Neural cell (in vitro differentiated cells): ENCODE results near the gene C10orf90. TPM values are rescaled to one million over a fixed set of nuclear protein-coding genes. Genes with fewer than 3 reads are reported as not detected.

Source experiments
- H2AFZ ChIP-seq: fragments of 200-600, 300-800 bp; sonication (generic), shearing (Covaris generic); 2 replicates; pipeline ENCODE4 v1.6.0; 2014; ENCODE audit warnings: low read depth, mild to moderate bottlenecking, antibody characterized with exemption, low read length, moderate library complexity
- H3F3A ChIP-seq: fragments of 200-600 bp; shearing (Covaris generic); 2 replicates; pipeline ENCODE4 v1.6.1; 2016; ENCODE audit warnings: mild to moderate bottlenecking, moderate library complexity, mixed read lengths, antibody characterized with exemption, low read length; ENCODE audit not compliant: insufficient read depth, poor library complexity, severe bottlenecking
- H3K27ac ChIP-seq: fragments of 200-600, 300-800 bp; sonication (generic), shearing (Covaris generic); 2 replicates; pipeline ENCODE4 v1.5.1; 2014; ENCODE audit warnings: mild to moderate bottlenecking, low read length, moderate library complexity
- H3K27me3 ChIP-seq: fragments of 300-800, 200-600 bp; sonication (generic), shearing (Covaris generic); 2 replicates; pipeline ENCODE4 v1.6.0; 2014; ENCODE audit warnings: mild to moderate bottlenecking, low read depth, low read length, moderate library complexity; ENCODE audit not compliant: insufficient read depth
- H3K36me3 ChIP-seq: fragments of 300-800, 200-600 bp; sonication (generic), shearing (Covaris generic); 2 replicates; pipeline ENCODE4 v1.5.1; 2014; ENCODE audit warnings: mild to moderate bottlenecking, antibody characterized with exemption, low read length, moderate library complexity; ENCODE audit not compliant: insufficient read depth
- H3K4me2 ChIP-seq: fragments of 300-800, 200-600 bp; sonication (generic), shearing (Covaris generic); 2 replicates; pipeline ENCODE4 v1.6.0; 2014; ENCODE audit warnings: mild to moderate bottlenecking, low read length
- H3K4me3 ChIP-seq: fragments of 300-800, 200-600 bp; sonication (generic), shearing (Covaris generic); 2 replicates; pipeline ENCODE4 v1.5.1; 2014; ENCODE audit warnings: mild to moderate bottlenecking, low read length, moderate library complexity
- H3K79me2 ChIP-seq: fragments of 200-600 bp; shearing (Covaris generic); replicated peaks from 2 replicates; pipeline ENCODE4 v1.6.0; 2014; ENCODE audit warnings: mild to moderate bottlenecking, low read length, moderate library complexity; ENCODE audit not compliant: insufficient read depth
- H3K9ac ChIP-seq: fragments of 300-800, 200-600 bp; sonication (generic), shearing (Covaris generic); 2 replicates; pipeline ENCODE4 v1.6.1; 2016; ENCODE audit warnings: mild to moderate bottlenecking, low read length, mixed read lengths
- H3K9me2 ChIP-seq: fragments of 200-600 bp; shearing (Covaris generic); 2 replicates; pipeline ENCODE4 v1.6.1; 2016; ENCODE audit warnings: mild to moderate bottlenecking, low read length, mixed read lengths; ENCODE audit not compliant: insufficient read depth
- H3K9me3 ChIP-seq: fragments of 200-600, 300-800 bp; sonication (generic), shearing (Covaris generic); 2 replicates; pipeline ENCODE4 v1.6.1; 2016; ENCODE audit warnings: mild to moderate bottlenecking, mixed run types, low read length, moderate library complexity, mixed read lengths
- H4K20me1 ChIP-seq: fragments of 200-600 bp; shearing (Covaris generic); 2 replicates; pipeline ENCODE4 v1.6.1; 2016; ENCODE audit warnings: mild to moderate bottlenecking, mixed run types; ENCODE audit not compliant: insufficient read depth
- CTCF ChIP-seq: fragments of 450-650 bp; IDR thresholded peaks from 2 replicates; pipeline ENCODE4 v1.5.1; 2014; ENCODE audit warnings: antibody characterized with exemption, mild to moderate bottlenecking, moderate library complexity; ENCODE audit not compliant: poor library complexity, severe bottlenecking
- EP300 ChIP-seq: fragments of 450-650 bp; conservative IDR thresholded peaks from 2 replicates; pipeline ENCODE4 v1.6.1; 2014; ENCODE audit warnings: antibody characterized with exemption, mild to moderate bottlenecking, moderate library complexity; ENCODE audit not compliant: poor library complexity, severe bottlenecking
- EZH2 ChIP-seq: fragments of 200-600, 300-800 bp; shearing (Covaris generic), sonication (generic); IDR thresholded peaks from 2 replicates; pipeline ENCODE4 v1.6.1; 2014; ENCODE audit warnings: antibody characterized with exemption, low read length, borderline replicate concordance, mild to moderate bottlenecking; ENCODE audit not compliant: insufficient read depth, poor library complexity, severe bottlenecking
- MXI1 ChIP-seq: fragments of 450-650 bp; conservative IDR thresholded peaks from 2 replicates; pipeline ENCODE4 v1.6.1; 2014; ENCODE audit warnings: antibody characterized with exemption, mild to moderate bottlenecking; ENCODE audit not compliant: poor library complexity, severe bottlenecking
- POLR2AphosphoS5 ChIP-seq: IDR thresholded peaks from 2 replicates; pipeline ENCODE4 v1.6.1; 2012
- RAD21 ChIP-seq: fragments of 450-650 bp; conservative IDR thresholded peaks from 2 replicates; pipeline ENCODE4 v1.6.1; 2014; ENCODE audit warnings: antibody characterized with exemption, mild to moderate bottlenecking, moderate library complexity
- SMC3 ChIP-seq: fragments of 450-650 bp; conservative IDR thresholded peaks from 2 replicates; pipeline ENCODE4 v1.6.1; 2014; ENCODE audit warnings: antibody characterized with exemption, mild to moderate bottlenecking, moderate library complexity; ENCODE audit not compliant: poor library complexity
- TAF1 ChIP-seq: IDR thresholded peaks from 2 replicates; pipeline ENCODE4 v1.6.1; 2012; ENCODE audit warnings: low read depth
- polyA plus RNA-seq: library from polyadenylated mRNA; depleted of rRNA; stranded (reverse); fragments of >200 nt; gene quantifications from 2 replicates; pipeline ENCODE4 v1.2.3, GENCODE V29; 2014
- TF ChIP-seq, protein P1 (sequence below): IDR thresholded peaks from 2 replicates; pipeline ENCODE4 v1.6.1; 2012; ENCODE audit warnings: borderline replicate concordance

Gene C10orf90
- polyA plus RNA-seq, 1 donor from 2014 or later: not detected

GRCh38 chr10:126408953-126409641 lies 261.4 kb downstream of the C10orf90 start:
- H3K27ac ChIP-seq: no peak overlapping the region
- H4K20me1 ChIP-seq: no peaks in the 10 kb centered on the region
- H3K9me3 ChIP-seq: no peaks in the 10 kb centered on the region
- H3K9me2 ChIP-seq: no peaks in the 10 kb centered on the region
- no peak overlapping the region for H3K4me3 ChIP-seq
- no peaks in the 10 kb centered on the region for H3K79me2 ChIP-seq
- no peak overlapping the region for H3K4me2 ChIP-seq
- no peaks in the 10 kb centered on the region for H3F3A ChIP-seq
- H2AFZ ChIP-seq: no peak overlapping the region
- H3K27me3 ChIP-seq: no peaks in the 10 kb centered on the region
- H3K9ac ChIP-seq: no peak overlapping the region
- TF ChIP-seq TAF1 (no peak), EZH2 (no peak), MXI1 (no peak), CTCF (no peak), POLR2AphosphoS5 (no peak), SMC3 (no peak)
- TF ChIP-seq, protein P1, sequence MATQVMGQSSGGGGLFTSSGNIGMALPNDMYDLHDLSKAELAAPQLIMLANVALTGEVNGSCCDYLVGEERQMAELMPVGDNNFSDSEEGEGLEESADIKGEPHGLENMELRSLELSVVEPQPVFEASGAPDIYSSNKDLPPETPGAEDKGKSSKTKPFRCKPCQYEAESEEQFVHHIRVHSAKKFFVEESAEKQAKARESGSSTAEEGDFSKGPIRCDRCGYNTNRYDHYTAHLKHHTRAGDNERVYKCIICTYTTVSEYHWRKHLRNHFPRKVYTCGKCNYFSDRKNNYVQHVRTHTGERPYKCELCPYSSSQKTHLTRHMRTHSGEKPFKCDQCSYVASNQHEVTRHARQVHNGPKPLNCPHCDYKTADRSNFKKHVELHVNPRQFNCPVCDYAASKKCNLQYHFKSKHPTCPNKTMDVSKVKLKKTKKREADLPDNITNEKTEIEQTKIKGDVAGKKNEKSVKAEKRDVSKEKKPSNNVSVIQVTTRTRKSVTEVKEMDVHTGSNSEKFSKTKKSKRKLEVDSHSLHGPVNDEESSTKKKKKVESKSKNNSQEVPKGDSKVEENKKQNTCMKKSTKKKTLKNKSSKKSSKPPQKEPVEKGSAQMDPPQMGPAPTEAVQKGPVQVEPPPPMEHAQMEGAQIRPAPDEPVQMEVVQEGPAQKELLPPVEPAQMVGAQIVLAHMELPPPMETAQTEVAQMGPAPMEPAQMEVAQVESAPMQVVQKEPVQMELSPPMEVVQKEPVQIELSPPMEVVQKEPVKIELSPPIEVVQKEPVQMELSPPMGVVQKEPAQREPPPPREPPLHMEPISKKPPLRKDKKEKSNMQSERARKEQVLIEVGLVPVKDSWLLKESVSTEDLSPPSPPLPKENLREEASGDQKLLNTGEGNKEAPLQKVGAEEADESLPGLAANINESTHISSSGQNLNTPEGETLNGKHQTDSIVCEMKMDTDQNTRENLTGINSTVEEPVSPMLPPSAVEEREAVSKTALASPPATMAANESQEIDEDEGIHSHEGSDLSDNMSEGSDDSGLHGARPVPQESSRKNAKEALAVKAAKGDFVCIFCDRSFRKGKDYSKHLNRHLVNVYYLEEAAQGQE: no peak
- H3K36me3 ChIP-seq: no peaks in the 10 kb centered on the region

- Histone ChIP-seq H2AFZ (no peak overlapping the region), H3K36me3 (no peaks in the 10 kb centered on the region), H3K9me3 (no peaks in the 10 kb centered on the region), H3K79me2 (no peaks in the 10 kb centered on the region), H3K27me3 (no peaks in the 10 kb centered on the region), H3K4me2 (no peak overlapping the region), H3K9me2 (no peaks in the 10 kb centered on the region), H4K20me1 (no peaks in the 10 kb centered on the region), H3K4me3 (no peak overlapping the region), H3K9ac (no peak overlapping the region), H3K27ac (no peak overlapping the region), H3F3A (no peaks in the 10 kb centered on the region)
- TF ChIP-seq MXI1 (no peak), RAD21 (no peak), EP300 (no peak), EZH2 (no peak)
Observed at GRCh38 chr10:126407831-126408230, 262.7 kb downstream of the C10orf90 start.
